ENCODE results near the gene GDI2.

DNA sequence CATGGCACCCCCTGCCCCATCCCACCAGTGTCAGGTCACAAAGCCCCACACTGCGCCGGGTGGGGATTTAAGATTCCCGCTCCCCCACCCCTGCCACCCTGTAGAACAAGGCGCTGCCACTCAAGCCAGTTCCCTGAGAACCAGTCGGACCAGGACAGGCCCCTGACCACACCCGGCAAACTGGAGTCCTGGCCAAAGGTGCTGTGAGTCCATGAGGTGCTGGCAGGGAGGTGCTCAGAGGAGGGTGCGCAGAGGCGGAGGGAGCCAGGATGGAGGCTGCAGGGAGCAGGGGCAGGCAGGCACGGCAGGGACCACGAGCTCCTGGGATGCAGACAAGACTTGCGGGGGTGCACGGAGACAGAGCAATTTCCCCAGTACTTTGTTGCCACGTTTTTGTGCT is 19.7 kb upstream of the GDI2 start:
- TF ChIP-seq, protein P1, sequence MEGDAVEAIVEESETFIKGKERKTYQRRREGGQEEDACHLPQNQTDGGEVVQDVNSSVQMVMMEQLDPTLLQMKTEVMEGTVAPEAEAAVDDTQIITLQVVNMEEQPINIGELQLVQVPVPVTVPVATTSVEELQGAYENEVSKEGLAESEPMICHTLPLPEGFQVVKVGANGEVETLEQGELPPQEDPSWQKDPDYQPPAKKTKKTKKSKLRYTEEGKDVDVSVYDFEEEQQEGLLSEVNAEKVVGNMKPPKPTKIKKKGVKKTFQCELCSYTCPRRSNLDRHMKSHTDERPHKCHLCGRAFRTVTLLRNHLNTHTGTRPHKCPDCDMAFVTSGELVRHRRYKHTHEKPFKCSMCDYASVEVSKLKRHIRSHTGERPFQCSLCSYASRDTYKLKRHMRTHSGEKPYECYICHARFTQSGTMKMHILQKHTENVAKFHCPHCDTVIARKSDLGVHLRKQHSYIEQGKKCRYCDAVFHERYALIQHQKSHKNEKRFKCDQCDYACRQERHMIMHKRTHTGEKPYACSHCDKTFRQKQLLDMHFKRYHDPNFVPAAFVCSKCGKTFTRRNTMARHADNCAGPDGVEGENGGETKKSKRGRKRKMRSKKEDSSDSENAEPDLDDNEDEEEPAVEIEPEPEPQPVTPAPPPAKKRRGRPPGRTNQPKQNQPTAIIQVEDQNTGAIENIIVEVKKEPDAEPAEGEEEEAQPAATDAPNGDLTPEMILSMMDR (IDR thresholded peaks at IDR 0.05; ENCODE audit: low read depth, low read length) = no peak
- no peak for TF ChIP-seq EZH2phosphoT487 (IDR thresholded peaks at IDR 0.05; ENCODE audit: low read depth)
